ENCODE data around the gene EPN3. TPM values are rescaled to one million over a fixed set of nuclear protein-coding genes. Genes with fewer than 3 reads are reported as not detected.
A peak's percentile ranks its signal among the peaks of the same experiment; 100 is the strongest.

EPN3 gene
- total RNA-seq, 2 donors from 2014 or later: not detected

DNA sequence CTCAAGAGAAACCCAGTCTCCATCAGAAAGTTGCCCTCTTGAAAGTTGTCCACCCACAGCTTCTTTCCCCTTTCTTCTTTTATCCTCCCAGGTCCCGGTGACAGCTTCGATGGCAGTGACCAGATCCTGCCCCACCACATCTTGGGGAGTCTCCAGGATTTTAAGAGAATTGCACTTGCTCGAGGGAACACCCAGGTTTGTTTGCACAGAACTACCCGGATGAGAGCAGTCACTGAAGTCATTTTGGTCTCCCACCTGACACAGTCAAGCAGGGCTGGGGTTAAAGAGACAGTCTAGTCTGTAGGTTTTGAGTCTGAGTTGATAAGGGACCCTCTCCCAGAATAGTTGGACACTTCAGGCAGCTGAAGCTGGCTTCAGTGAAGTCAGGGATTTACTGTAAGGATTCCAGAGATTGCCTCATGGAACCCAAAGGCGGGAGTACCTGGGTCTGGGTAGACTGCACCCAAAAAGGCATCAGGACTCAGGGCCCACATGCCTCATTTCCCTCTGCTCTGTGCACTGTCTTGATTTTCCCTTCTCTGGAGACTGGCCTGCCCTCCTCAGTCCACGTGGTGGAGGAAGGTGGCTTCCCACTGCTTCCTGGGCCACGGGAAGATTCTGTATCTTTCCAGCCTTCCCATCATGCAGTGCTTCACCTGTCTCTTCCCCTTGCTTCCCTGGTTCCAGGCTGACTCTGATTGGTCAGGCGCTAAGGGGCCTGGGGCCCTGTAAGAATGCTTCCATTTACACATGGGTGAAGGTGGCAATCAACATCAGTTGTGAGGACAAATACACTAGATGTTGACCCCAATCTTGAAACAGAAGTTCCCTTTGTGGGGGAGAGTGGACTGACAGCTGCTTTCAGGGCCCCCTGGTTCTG is 14.8 kb upstream of the EPN3 start:
- peak overlapping the region; percentile 15 for H3K4me3 Mint-ChIP-seq

DNA sequence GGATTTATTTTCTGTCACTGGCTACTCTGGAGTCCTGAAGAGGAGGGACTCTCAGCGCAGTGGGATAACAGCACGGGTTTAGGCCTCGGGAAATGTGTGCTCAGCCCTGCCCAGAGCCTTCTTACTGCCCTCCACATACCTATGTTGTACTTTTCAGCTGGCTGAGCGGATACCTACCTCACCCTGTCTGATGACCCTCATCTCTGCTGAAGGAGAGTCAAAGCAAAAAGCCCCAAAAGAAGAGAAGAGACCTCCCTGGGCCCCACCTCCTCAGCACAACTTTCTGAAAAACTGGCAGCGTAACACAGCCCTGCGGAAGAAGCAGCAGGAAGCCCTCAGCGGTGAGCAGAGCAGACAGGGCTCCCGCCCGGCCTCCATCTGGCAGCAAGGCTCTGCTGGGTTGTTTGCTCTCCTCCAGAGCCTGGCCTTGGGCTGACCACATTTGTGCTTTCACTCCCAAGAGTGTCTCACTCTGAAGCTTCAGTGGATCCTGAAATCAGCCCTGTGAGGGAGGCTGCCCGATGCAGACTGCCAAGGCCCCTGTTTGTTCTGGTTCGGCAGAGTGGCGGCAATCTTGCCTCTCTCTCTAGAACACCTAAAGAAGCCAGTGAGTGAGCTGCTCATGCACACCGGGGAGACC is 14.0 kb upstream of the EPN3 start:
- H3K9me3 ChIP-seq (ENCODE audit: control insufficient read depth, low read length, poor library complexity, severe bottlenecking): no peaks in the 10 kb centered on the region
- Mint-ChIP-seq H3K27ac (no peak overlapping the region), H3K4me3 (no peak overlapping the region), H3K4me1 (peaks cover 13% of the 10 kb centered on the region), H3K27me3 (no peaks in the 10 kb centered on the region), H3K36me3 (ENCODE audit: low read depth) (no peaks in the 10 kb centered on the region)
- ATAC-seq: no peak
- no peak for DNase-seq

More for the DNA sequence above, 14.8 kb upstream of the EPN3 start:
- ATAC-seq (no peak), DNase-seq (no peak)
- Mint-ChIP-seq H3K4me1 (peaks cover 13% of the 10 kb centered on the region), H3K27ac (peak overlapping the region; percentile 21), H3K36me3 (ENCODE audit: low read depth) (no peaks in the 10 kb centered on the region), H3K27me3 (no peaks in the 10 kb centered on the region)
- H3K9me3 ChIP-seq (ENCODE audit: control insufficient read depth, low read length, poor library complexity, severe bottlenecking): no peaks in the 10 kb centered on the region

DNA sequence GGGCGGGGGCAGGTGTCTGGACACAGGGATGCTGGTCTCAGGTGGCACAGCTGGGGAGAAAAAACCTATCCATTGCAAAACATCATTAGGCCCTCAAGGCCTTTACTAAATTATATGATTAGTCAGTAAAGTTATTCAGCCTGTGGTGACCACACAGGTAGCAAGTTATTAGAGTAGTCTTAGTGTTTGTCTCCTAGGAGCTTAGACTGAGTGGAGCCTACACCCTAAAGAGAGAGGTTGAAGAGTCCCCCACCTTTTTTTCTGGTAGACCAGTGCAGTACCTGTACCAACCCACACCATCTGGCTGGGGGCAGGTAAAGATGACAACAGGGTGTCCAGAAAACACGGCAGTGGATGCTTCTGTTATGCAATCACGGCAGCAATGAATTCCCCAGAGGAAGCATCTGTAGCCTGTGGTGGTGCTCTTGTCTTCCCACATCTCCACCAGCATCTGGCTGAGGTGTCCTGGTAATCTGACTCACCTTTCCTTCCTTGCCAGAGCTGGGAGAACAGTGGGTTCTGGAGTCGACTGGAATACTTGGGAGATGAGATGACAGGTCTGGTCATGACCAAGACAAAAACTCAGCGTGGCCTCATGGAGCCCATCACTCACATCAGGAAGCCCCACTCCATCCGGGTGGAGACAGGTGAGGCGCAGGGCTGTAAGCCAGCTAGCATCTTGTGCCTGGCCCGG is 13.2 kb upstream of the EPN3 start:
- Mint-ChIP-seq H3K36me3 (ENCODE audit: low read depth) (no peaks in the 10 kb centered on the region), H3K27me3 (no peaks in the 10 kb centered on the region), H3K4me3 (no peak overlapping the region), H3K4me1 (peaks cover 13% of the 10 kb centered on the region), H3K27ac (no peak overlapping the region)
- ATAC-seq (no peak), DNase-seq (no peak)
- no peaks in the 10 kb centered on the region for H3K9me3 ChIP-seq (ENCODE audit: control insufficient read depth, low read length, poor library complexity, severe bottlenecking)

DNA sequence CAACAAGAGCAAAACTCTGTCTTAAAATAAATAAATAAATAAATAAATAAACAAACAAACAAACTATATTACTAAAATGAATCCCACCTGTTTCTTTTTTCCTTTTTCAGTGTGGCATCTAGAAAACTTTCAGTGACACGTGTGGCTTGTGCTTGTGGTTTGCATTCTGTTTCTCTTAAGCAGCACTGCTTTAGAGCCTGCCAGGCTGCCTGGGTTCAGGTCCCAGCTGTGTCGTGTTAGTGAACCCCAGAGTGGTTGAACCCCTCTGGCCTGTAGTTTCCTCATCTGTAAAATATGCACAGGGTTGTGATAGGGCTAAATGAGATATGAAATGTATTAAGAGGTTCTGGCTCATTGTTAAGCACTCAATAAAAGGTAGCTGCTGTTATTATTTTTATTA is 12.1 kb upstream of the EPN3 start:
- peaks cover 13% of the 10 kb centered on the region for H3K4me1 Mint-ChIP-seq
- H3K27ac Mint-ChIP-seq: no peak overlapping the region
- DNase-seq (no peak), ATAC-seq (no peak)
- H3K27me3 Mint-ChIP-seq: no peaks in the 10 kb centered on the region
- H3K36me3 Mint-ChIP-seq (ENCODE audit: low read depth): no peaks in the 10 kb centered on the region
- H3K4me3 Mint-ChIP-seq: no peak overlapping the region
- H3K9me3 ChIP-seq (ENCODE audit: control insufficient read depth, low read length, poor library complexity, severe bottlenecking): no peaks in the 10 kb centered on the region

DNA sequence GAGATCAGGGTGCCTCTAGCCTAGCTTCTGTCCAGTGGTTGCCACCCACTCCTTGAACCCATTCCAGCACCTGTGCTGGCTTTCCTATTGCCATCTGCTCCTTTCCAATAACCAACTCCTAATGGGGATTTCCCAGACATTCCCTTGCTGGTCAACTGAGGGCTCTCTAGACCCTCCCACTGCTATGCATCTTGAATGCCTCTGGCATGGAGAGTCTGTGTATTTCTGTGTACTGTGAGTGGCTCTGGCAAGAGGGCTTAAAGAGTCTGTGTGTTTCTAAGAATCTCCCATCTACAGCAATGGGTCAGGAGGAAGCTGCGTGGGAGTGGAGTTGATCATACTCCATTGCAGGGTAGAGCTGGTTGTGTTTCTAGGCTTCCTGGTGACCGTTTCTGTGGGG is 11.0 kb upstream of the EPN3 start:
- Mint-ChIP-seq H3K27ac (no peak overlapping the region), H3K4me3 (no peak overlapping the region), H3K27me3 (no peaks in the 10 kb centered on the region), H3K4me1 (peaks cover 12% of the 10 kb centered on the region), H3K36me3 (ENCODE audit: low read depth) (no peaks in the 10 kb centered on the region)
- ATAC-seq (no peak), DNase-seq (no peak)
- H3K9me3 ChIP-seq (ENCODE audit: control insufficient read depth, low read length, poor library complexity, severe bottlenecking): no peaks in the 10 kb centered on the region

DNA sequence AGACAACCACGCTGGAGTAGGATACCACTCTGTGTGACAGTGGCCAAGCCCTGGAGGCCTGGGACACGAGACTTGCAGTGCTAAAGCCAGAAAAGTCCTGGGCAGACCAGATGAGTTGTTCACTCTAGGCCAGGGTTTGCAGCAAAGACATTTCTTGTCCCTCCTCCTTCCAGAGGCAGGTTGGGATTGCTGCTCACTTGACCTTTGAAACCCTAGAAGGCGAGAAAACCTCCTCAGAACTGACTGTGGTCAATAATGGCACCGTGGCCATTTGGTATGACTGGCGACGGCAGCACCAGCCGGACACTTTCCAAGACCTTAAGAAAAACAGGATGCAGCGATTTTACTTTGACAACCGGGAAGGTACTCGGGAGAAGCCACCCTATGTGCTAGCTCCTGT is 9.8 kb upstream of the EPN3 start:
- ATAC-seq (no peak), DNase-seq (no peak)
- peaks cover 2% of the 10 kb centered on the region for H3K4me1 Mint-ChIP-seq
- H3K36me3 Mint-ChIP-seq (ENCODE audit: low read depth): no peaks in the 10 kb centered on the region
- no peaks in the 10 kb centered on the region for H3K27me3 Mint-ChIP-seq
- no peak overlapping the region for H3K27ac Mint-ChIP-seq
- no peaks in the 10 kb centered on the region for H3K9me3 ChIP-seq (ENCODE audit: control insufficient read depth, low read length, poor library complexity, severe bottlenecking)
- H3K4me3 Mint-ChIP-seq: no peak overlapping the region

DNA sequence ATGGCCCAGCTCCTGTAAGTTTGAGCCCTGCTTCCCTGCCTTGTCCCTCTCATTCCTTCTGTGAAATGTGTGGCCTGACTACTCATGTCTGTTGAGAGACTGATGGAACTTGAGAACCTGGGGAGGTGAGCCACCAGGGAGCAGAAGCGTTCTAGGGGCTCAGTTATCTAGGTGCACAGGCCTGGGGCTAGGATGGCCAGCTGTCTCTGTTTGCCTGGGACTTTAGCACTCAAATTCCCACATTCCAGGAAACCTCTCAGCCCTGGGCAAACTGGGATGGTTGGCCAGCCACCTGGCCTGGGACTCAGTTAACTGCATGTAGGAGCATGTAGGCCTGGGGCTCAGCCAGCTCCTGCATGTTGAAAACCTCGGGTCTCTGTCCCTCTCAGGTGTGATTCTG is 9.3 kb upstream of the EPN3 start:
- Mint-ChIP-seq H3K27ac (no peak overlapping the region), H3K36me3 (ENCODE audit: low read depth) (no peaks in the 10 kb centered on the region), H3K4me1 (no peaks in the 10 kb centered on the region), H3K27me3 (peaks cover under 1% of the 10 kb centered on the region), H3K4me3 (no peak overlapping the region)
- no peaks in the 10 kb centered on the region for H3K9me3 ChIP-seq (ENCODE audit: control insufficient read depth, low read length, poor library complexity, severe bottlenecking)
- DNase-seq (no peak), ATAC-seq (no peak)

DNA sequence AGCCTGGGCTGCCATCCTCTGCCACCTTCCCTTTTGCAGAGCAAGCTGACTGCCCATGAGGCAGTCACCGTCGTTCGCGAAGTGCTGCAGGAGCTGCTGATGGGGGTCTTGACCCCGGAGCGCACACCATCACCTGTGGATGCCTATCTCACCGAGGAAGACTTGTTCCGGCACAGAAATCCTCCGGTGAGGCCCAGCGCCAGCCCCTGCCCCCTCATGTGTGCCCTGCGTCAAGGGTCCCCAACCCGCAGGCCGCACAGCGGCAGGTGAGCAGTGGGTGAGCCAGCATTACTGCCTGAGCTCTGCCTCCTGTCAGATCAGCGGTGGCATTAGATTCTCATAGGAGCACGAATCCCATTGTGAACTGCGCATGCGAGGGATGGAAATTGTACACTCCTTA is 7.7 kb upstream of the EPN3 start:
- no peak for ATAC-seq
- no peaks in the 10 kb centered on the region for H3K9me3 ChIP-seq (ENCODE audit: control insufficient read depth, low read length, poor library complexity, severe bottlenecking)
- Mint-ChIP-seq H3K27me3 (peaks cover 16% of the 10 kb centered on the region), H3K36me3 (ENCODE audit: low read depth) (peaks cover 2% of the 10 kb centered on the region), H3K27ac (no peak overlapping the region), H3K4me1 (peaks cover 2% of the 10 kb centered on the region), H3K4me3 (no peak overlapping the region)
- no peak for DNase-seq

DNA sequence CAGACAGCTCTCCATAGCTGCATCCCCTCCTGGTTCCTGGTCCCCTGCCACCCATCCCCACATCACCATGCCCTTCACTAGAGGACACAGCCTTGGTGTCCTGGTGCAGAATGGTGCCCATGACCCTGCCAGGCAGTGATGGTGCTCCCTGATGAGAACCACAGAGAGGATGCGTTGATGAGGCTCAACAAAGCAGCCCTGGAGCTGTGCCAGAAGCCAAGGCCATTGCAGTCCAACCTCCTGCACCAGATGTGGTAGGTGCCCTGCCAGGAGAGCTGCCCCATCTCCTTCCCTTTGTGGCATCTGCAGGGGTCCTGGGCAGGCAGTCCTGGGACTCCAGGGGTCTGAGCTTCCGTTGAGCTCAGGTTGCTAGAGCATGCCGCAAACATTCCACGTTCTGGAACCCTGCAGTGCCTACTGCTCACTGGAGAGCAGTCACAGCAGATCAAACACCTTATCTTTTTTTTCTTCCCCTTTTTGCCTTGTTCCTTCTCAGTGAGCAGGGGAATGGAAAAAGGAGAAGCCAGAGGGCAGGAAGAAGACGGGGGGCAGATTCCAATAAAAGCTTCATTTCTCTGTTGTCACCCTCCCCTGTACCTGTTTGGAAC is 5.3 kb upstream of the EPN3 start:
- Mint-ChIP-seq H3K36me3 (ENCODE audit: low read depth) (peaks cover 5% of the 10 kb centered on the region), H3K27me3 (peaks cover 38% of the 10 kb centered on the region), H3K4me1 (peaks cover 2% of the 10 kb centered on the region), H3K27ac (no peak overlapping the region), H3K4me3 (no peak overlapping the region)
- no peaks in the 10 kb centered on the region for H3K9me3 ChIP-seq (ENCODE audit: control insufficient read depth, low read length, poor library complexity, severe bottlenecking)
- DNase-seq: no peak
- ATAC-seq: no peak

DNA sequence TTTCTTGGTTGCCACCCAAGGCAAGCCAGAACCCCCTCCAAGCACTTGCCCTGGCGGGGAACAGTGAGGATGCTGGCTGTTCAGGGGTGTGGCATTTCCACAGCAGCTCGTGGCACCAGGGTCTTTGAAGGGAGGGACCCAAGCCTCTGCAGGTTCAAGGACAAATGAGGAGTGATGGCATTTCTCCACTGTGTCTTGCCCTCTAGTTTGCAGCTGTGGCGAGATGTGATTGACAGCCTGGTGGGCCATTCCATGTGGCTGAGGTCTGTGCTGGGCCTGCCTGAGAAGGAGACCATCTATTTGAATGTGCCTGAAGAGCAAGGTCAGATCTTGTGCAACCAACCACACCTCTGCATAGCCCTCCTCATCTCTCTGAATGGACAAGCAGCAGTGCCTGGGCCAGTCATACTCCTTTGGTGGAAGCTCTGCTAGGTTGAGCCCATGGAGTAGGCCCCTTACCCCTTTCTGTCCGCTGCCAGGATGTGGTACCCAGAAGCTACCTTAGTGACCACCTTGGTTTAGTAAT is 4.5 kb upstream of the EPN3 start:
- H3K4me1 Mint-ChIP-seq: peaks cover 3% of the 10 kb centered on the region
- ATAC-seq: no peak
- H3K27me3 Mint-ChIP-seq: peaks cover 39% of the 10 kb centered on the region
- no peak overlapping the region for H3K4me3 Mint-ChIP-seq
- no peaks in the 10 kb centered on the region for H3K9me3 ChIP-seq (ENCODE audit: control insufficient read depth, low read length, poor library complexity, severe bottlenecking)
- DNase-seq: no peak
- H3K27ac Mint-ChIP-seq: no peak overlapping the region
- peaks cover 5% of the 10 kb centered on the region for H3K36me3 Mint-ChIP-seq (ENCODE audit: low read depth)

DNA sequence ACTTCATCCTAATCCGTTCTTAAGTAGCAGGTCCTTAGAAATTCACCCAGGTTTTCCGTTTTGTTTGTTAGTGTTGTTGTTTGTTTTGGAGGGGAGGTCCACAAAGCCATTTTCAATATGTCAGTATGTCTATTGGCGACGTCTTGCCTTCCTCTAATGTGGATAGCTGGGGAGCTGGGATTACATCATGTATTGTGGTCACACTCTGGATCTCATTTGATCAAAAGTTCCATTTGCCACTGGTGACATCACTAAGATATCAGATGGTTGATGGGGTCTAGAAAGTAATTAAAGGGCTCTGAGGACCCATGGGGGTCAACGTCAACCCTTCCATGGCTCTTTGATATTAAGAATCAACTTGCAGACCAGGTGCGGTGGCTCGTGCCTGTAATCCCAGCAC is 2.7 kb upstream of the EPN3 start:
- H3K9me3 ChIP-seq (ENCODE audit: control insufficient read depth, low read length, poor library complexity, severe bottlenecking): no peaks in the 10 kb centered on the region
- Mint-ChIP-seq H3K27ac (no peak overlapping the region), H3K27me3 (peaks cover 57% of the 10 kb centered on the region), H3K36me3 (ENCODE audit: low read depth) (peaks cover 5% of the 10 kb centered on the region), H3K4me3 (no peak overlapping the region), H3K4me1 (peaks cover 13% of the 10 kb centered on the region)
- DNase-seq: no peak
- no peak for ATAC-seq

DNA sequence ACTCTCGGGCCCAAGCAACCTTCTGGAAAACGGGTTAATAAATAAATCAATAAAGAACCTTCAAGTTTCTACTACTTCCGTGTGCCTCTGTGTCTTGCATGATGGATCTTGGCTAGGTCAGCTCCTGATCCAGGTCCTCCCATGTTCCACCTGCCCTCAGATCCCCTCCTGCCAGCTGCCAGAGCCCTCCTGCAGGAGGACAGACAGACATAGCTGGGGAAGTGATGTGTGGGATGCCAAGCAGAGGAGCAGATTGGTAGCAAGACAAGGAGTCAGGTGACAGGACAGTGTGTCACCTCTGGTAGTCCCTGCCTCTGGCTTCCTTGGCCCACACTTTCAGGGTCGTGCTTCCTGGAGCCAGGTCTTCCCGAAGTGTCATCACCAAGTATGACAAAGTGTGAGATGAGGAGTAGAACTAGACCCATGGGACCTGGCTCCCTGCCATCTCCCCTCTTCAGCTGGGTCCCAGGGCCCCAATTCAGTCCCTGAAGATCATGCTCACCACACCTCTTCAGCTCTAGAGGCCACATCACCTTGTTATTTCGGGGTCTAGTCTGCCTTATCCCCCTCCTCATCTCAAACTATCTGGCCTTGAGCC is 1.0 kb upstream of the EPN3 start:
- Mint-ChIP-seq H3K36me3 (ENCODE audit: low read depth) (peaks cover 7% of the 10 kb centered on the region), H3K27me3 (peaks cover 70% of the 10 kb centered on the region), H3K27ac (no peak overlapping the region), H3K4me1 (peaks cover 13% of the 10 kb centered on the region), H3K4me3 (no peak overlapping the region)
- DNase-seq (no peak), ATAC-seq (no peak)
- no peaks in the 10 kb centered on the region for H3K9me3 ChIP-seq (ENCODE audit: control insufficient read depth, low read length, poor library complexity, severe bottlenecking)

DNA sequence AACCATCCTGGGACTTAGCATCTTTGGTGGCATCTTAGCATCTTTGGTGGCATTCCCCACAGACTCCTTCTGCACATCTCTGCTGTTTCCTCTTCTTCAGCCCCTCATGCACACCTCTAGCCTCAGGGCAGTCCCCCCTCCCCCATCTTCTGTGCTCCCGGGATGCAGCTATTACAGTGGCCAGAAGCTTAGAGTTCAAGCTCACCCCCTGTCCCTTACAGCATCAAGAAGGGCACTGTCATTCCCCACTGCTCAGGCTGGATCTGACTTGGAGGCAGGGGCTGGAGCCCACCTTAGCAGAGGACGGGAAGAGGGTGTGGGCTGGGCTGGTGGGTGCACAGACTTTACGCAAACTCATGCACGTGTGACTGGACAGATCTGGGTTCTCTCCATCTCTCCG is 650 bp downstream of the EPN3 start:
- ATAC-seq (no peak), DNase-seq (no peak)
- Mint-ChIP-seq H3K36me3 (ENCODE audit: low read depth) (peaks cover 7% of the 10 kb centered on the region), H3K4me3 (peak overlapping the region; percentile 62), H3K4me1 (peaks cover 13% of the 10 kb centered on the region), H3K27ac (no peak overlapping the region), H3K27me3 (peaks cover 71% of the 10 kb centered on the region)
- no peaks in the 10 kb centered on the region for H3K9me3 ChIP-seq (ENCODE audit: control insufficient read depth, low read length, poor library complexity, severe bottlenecking)
